ENCODE results near the gene GPR146.

GPR146 gene

GRCh38 chr7:1095621-1096155 lies 51.3 kb downstream of the GPR146 start:
- no peak overlapping the region for H3K4me3 ChIP-seq (ENCODE audit: control insufficient read depth, low read depth, low read length)
- no peak for TF ChIP-seq CTCF (IDR thresholded peaks at IDR 0.05; ENCODE audit: control insufficient read depth, insufficient read depth, low read depth, low read length, missing control alignments)

GRCh38 chr7:1096156-1097119 lies 52.1 kb downstream of the GPR146 start:
- no peak for TF ChIP-seq CTCF (IDR thresholded peaks at IDR 0.05; ENCODE audit: control insufficient read depth, insufficient read depth, low read depth, low read length, missing control alignments)
- H3K4me3 ChIP-seq (ENCODE audit: control insufficient read depth, low read depth, low read length) = no peak overlapping the region
- no peak for DNase-seq (ENCODE audit: low read depth)

More at GRCh38 chr7:1095621-1096155, 51.3 kb downstream of the GPR146 start:
- no peak for DNase-seq (ENCODE audit: low read depth)

DNA sequence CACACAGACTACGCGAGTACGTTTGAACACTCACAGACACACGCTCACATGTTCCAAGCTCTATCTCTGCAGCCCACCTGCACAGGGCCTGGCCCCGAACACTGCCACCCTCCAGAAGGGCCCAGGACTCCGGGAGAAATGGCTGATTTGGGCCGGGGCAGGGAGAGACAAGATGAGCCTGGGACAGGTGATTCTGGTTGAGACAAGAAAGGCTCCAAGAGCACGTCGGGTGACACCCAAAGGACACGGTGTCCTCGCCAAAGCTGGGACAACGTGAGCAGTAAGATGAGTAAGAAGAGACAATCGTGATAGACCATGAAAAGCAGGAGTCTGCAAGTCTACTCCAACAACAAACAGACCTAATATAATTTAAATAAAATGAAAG lies 52.8 kb downstream of the GPR146 start:
- no peak overlapping the region for H3K4me3 ChIP-seq (ENCODE audit: control insufficient read depth, low read depth, low read length)
- TF ChIP-seq CTCF (IDR thresholded peaks at IDR 0.05; ENCODE audit: control insufficient read depth, insufficient read depth, low read depth, low read length, missing control alignments) = no peak
- no peak for DNase-seq (ENCODE audit: low read depth)

DNA sequence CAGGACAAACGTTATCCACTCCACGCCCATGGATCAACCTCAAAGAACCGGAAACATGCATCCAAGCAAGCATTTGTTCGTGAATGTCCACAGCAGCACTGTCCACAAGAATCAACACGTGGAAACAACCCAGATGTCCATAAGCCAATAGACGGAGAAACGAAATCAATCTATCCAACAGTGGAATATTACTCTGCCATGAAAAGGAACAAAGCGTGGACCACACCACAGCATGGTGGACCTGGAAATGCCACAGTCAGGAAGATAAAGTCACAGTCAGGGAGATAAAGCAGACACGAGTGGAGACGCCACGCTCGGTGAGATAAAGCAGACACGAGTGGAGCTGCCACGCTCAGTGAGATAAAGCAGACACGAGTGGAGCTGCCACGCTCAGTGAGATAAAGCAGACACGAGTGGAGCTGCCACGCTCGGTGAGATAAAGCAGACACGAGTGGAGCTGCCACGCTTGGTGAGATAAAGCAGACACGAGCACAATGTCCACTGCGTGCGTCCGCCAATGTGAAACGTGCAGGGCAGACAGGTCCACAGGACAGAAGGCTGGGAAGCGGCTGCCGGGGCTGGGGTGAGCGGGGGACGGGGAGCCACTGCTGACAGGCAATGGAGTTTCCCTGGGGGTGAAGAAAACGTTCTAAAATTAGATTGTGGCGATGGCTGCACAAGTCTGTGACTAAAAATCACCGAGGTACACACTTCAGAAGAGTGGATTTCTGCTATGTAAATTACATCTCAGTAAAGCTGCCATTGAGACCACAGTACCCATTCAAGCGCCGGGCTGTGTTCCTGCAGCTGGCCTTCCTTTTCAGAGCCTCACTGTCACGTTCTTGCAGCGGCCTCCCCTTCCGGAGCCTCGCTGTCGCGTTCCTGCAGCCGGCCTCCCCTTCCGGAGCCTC lies 54.2 kb downstream of the GPR146 start:
- H3K4me3 ChIP-seq (ENCODE audit: control insufficient read depth, low read depth, low read length) = no peak overlapping the region
- DNase-seq (ENCODE audit: low read depth) = no peak
- TF ChIP-seq CTCF (IDR thresholded peaks at IDR 0.05; ENCODE audit: control insufficient read depth, insufficient read depth, low read depth, low read length, missing control alignments) = no peak

GRCh38 chr7:1099154-1099542 lies 54.8 kb downstream of the GPR146 start:
- TF ChIP-seq CTCF (IDR thresholded peaks at IDR 0.05; ENCODE audit: control insufficient read depth, insufficient read depth, low read depth, low read length, missing control alignments) = no peak

DNA sequence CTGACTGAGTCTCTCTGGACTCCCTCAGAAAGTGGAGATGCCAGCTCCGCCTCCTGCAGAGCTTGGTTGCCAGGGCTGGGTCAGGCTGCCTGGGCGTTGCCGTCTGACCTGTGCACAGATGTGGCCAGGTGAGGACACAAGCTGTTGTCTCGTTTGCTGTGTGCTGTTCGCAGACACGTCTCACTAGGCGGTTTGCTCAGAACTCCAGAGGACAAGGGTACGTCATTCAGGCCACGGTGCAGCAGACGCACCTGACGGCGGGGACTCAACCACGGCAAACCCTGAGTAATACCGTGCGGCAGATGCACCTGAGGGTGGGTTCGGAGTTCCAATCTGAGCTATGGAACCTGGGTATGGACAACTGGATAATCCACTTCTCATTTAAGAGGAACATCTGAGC lies 55.3 kb downstream of the GPR146 start:
- no peak overlapping the region for H3K4me3 ChIP-seq (ENCODE audit: control insufficient read depth, low read depth, low read length)
- DNase-seq (ENCODE audit: low read depth) = no peak
- TF ChIP-seq CTCF (IDR thresholded peaks at IDR 0.05; ENCODE audit: control insufficient read depth, insufficient read depth, low read depth, low read length, missing control alignments) = no peak

More at GRCh38 chr7:1099154-1099542, 54.8 kb downstream of the GPR146 start:
- no peak for DNase-seq (ENCODE audit: low read depth)
- H3K4me3 ChIP-seq (ENCODE audit: control insufficient read depth, low read depth, low read length) = no peak overlapping the region

Measured in AG09309 (cell line).